Gastroesophageal sphincter (tissue), 3 donors: Measurements from ENCODE around the gene GPSM3.

Source experiments
- CTCF ChIP-seq, 4 experiments: fragments of 200-600 bp in 2 of 4; fragments of 450-650 bp in 2 of 4; sonication (generic) in 1 of 4; IDR thresholded peaks; one replicate each; pipeline ENCODE4 v1.5.1; 2017 to 2019; ENCODE audit warnings: antibody characterized with exemption in 4 of 4, mild to moderate bottlenecking in 2 of 4, moderate library complexity in 2 of 4
- POLR2A ChIP-seq, 2 donors: fragments of 450-650 bp; IDR thresholded peaks; one replicate each; pipeline ENCODE4 v1.6.1; 2017; ENCODE audit warnings: antibody characterized with exemption in 2 of 2, mild to moderate bottlenecking in 2 of 2, moderate library complexity in 1 of 2

- TF ChIP-seq POLR2A (IDR thresholded peaks at IDR 0.05) (no peak), CTCF (IDR thresholded peaks at IDR 0.05) (no peak)
These were observed 15.8 kb downstream of the GPSM3 start for GRCh38 chr6:32176476-32177182.
